Common myeloid progenitor, CD34-positive (primary cell): ENCODE data around the gene FRMD4B.

Experiments used
- CTCF ChIA-PET: fragments of 350-600 bp; sonication (Branson Sonifier 250); formaldehyde crosslinking; loops from one replicate; lab custom pipeline; 2021; ENCODE audit warnings: antibody characterized with exemption; lab: Charles Lee
- POLR2A ChIA-PET: fragments of 350-600 bp; sonication (Branson Sonifier 250); formaldehyde crosslinking; loops from one replicate; lab custom pipeline; 2021; ENCODE audit warnings: antibody characterized with exemption; lab: Charles Lee
- DNase-seq, 3 donors: peaks; one replicate each; pipeline versions ENCODE4 v3.0.0 to v3.0.0-alpha.2; 2013
- H3K27ac ChIP-seq, 2 experiments: 1 replicate in 1 of 2; 2 replicates in 1 of 2; pipeline ENCODE4 v1.7.0; 2013; ENCODE audit warnings: inconsistent platforms in 2 of 2, low read length in 2 of 2, mild to moderate bottlenecking in 2 of 2, low read depth in 1 of 2, moderate library complexity in 1 of 2; ENCODE audit not compliant: severe bottlenecking in 2 of 2, insufficient read depth in 1 of 2, poor library complexity in 1 of 2
- H3K27me3 ChIP-seq, 5 experiments: replicated peaks in 2 of 5; 1 replicate in 3 of 5; 2 replicates in 2 of 5; pipeline versions ENCODE4 v1.6.1 to v1.7.0; 2013; ENCODE audit warnings: low read length in 4 of 5, mild to moderate bottlenecking in 2 of 5, moderate library complexity in 2 of 5, inconsistent platforms in 1 of 5; ENCODE audit not compliant: insufficient read depth in 5 of 5, control insufficient read depth in 4 of 5
- H3K36me3 ChIP-seq, 4 experiments: 1 replicate in 2 of 4; 2 replicates in 2 of 4; pipeline versions ENCODE4 v1.6.1 to v1.7.0; 2013; ENCODE audit warnings: low read length in 3 of 4, control low read depth in 1 of 4, mild to moderate bottlenecking in 1 of 4; ENCODE audit not compliant: control insufficient read depth in 4 of 4, insufficient read depth in 4 of 4
- H3K4me1 ChIP-seq, 4 experiments: 1 replicate in 3 of 4; 2 replicates in 1 of 4; pipeline versions ENCODE4 v1.6.1 to v1.7.1; 2013; ENCODE audit warnings: low read length in 3 of 4, mild to moderate bottlenecking in 3 of 4, control low read depth in 1 of 4, inconsistent platforms in 1 of 4, moderate library complexity in 1 of 4; ENCODE audit not compliant: control insufficient read depth in 4 of 4, insufficient read depth in 4 of 4; ENCODE audit errors: control extremely low read depth in 1 of 4
- H3K4me3 ChIP-seq, 7 experiments: 1 replicate in 4 of 7; 2 replicates in 3 of 7; pipeline versions ENCODE4 v1.5.1 to v1.7.0; 2013; ENCODE audit warnings: mild to moderate bottlenecking in 7 of 7, low read length in 6 of 7, moderate library complexity in 6 of 7, inconsistent platforms in 2 of 7, low read depth in 2 of 7, control low read depth in 1 of 7; ENCODE audit not compliant: insufficient read depth in 4 of 7, control insufficient read depth in 1 of 7; ENCODE audit errors: extremely low read depth in 1 of 7
- H3K9me3 ChIP-seq, 5 experiments: 1 replicate in 4 of 5; 2 replicates in 1 of 5; pipeline versions ENCODE4 v1.6.1 to v1.7.1; 2013; ENCODE audit warnings: low read length in 4 of 5, mild to moderate bottlenecking in 2 of 5, inconsistent platforms in 1 of 5, low read depth in 1 of 5, moderate library complexity in 1 of 5; ENCODE audit not compliant: control insufficient read depth in 4 of 5, insufficient read depth in 2 of 5; ENCODE audit errors: control extremely low read depth in 1 of 5
- WGBS: methylation state at CpG from one replicate; pipeline ENCODE4 v1.1.5; 2013; ENCODE audit not compliant: insufficient coverage; 5-methylcytosine and 5-hydroxymethylcytosine counted together

The FRMD4B gene

DNA sequence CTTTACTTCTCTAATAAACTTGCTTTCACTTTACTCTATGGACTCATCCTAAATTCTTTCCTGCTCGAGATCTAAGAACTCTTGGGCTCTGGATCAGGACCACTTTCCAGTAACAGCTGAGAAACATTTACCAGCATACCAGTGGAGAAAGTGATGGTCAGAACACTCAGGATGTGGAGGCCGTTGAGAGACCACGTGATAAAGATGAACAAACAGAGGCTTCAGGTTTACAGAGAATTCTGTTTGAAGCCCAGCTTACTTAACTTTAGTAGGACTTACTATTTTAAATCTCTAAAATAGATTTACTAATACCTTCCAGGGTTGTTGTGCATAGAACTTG lies 57.0 kb downstream of the FRMD4B start:
- Histone ChIP-seq H3K27me3 (no peaks in the 10 kb centered on the region), H3K27ac (peak overlapping the region; percentile 55 to 82), H3K4me1 (peaks cover 42 to 86% (median 62%) of the 10 kb centered on the region in 4 experiments), H3K9me3 (no peaks in the 10 kb centered on the region), H3K4me3 (peak overlapping the region in 3 of 7 experiments; percentile 22 to 64 (median 48)), H3K36me3 (peaks cover 0 to 8% (median 1%) of the 10 kb centered on the region in 4 experiments)
- ChIA-PET CTCF (interaction anchor here (0.7 to 15.0 kb wide), 8 partner anchors 16 to 93 kb away, joined by 3 to 125 read pairs (median 4); partner anchors contain the start of gene FRMD4B), POLR2A (no interaction called here)
- peak in 1 of 3 donors; percentile 35 for DNase-seq
- WGBS, result no CpG with 5 or more reads among the region's 3 CpGs

DNA sequence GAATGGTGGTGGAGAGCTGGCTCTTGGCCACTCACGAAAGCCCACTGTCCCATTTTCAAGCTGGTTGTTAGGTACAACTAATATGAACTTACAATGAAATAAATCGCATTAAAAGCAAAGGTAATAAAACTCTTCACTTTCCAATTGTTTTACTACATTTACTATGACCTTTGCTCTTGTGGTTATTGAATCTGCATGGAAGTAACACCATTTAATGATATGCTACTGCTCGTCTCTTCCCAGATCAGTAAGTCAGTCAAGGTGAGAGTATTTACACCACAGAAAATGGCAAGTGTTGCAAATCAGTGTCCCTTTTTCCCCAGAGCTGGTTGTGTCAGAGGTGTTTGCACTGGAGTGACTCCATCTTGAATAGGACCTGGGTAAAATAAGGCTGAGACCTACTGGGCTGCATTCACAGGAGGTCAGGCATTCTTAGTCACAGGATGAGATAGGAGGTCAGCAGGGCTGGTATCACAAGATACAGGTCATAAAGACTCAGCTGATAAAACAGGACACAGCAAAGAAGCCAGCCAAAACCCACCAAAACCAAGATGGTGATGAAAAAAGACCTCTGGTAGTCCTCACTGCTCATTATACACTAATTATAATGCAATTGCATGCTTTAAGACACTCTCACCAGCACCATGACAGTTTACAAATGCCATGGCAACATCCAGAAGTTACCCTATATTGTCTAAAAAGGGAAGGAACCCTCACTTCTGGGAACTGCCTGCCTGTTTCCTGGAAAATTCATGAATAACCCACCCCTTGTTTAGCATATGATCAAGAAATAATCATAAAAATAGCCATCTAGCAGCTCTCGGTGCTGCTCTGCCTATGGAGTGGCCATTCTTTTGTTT lies 57.6 kb downstream of the FRMD4B start:
- H3K9me3 ChIP-seq, result no peaks in the 10 kb centered on the region
- no peaks in the 10 kb centered on the region for H3K27me3 ChIP-seq
- peak overlapping the region in 3 of 7 experiments; percentile 22 to 70 (median 48) for H3K4me3 ChIP-seq
- WGBS, result 69% methylated on average over 1 of the region's 4 CpGs
- ChIA-PET CTCF (interaction anchor here (0.6 to 15.0 kb wide), 9 partner anchors 12 to 94 kb away, joined by 3 to 125 read pairs (median 3); partner anchors contain the start of gene FRMD4B), POLR2A (interaction anchor here (0.9 to 1.0 kb wide), 3 partner anchors 42 to 58 kb away, joined by 3 to 4 read pairs (median 3); partner anchors contain the start of gene FRMD4B)
- peak overlapping the region; percentile 71 to 82 for H3K27ac ChIP-seq
- DNase-seq, result no peak
- peaks cover 39 to 84% (median 64%) of the 10 kb centered on the region in 4 experiments for H3K4me1 ChIP-seq
- peaks cover 0 to 8% (median 1%) of the 10 kb centered on the region in 4 experiments for H3K36me3 ChIP-seq

GRCh38 chr3:69326855-69327300 lies 59.0 kb downstream of the FRMD4B start:
- H3K9me3 ChIP-seq, result no peaks in the 10 kb centered on the region
- CTCF ChIA-PET, result interaction anchor here (1.2 to 15.0 kb wide), 9 partner anchors 14 to 98 kb away, joined by 3 to 143 read pairs (median 5); partner anchors contain the start of gene FRMD4B
- DNase-seq, result peak; percentile 70 to 88 (median 86)
- H3K36me3 ChIP-seq, result peaks cover 0 to 5% (median 2%) of the 10 kb centered on the region in 4 experiments
- POLR2A ChIA-PET, result no interaction called here
- H3K27me3 ChIP-seq, result no peaks in the 10 kb centered on the region
- peak overlapping the region; percentile 71 to 82 for H3K27ac ChIP-seq
- peak overlapping the region in 6 of 7 experiments; percentile 37 to 70 (median 56) for H3K4me3 ChIP-seq
- 4% methylated on average over 3 of the region's 4 CpGs for WGBS
- H3K4me1 ChIP-seq, result peaks cover 38 to 79% (median 64%) of the 10 kb centered on the region in 4 experiments

GRCh38 chr3:69325151-69325550 lies 60.7 kb downstream of the FRMD4B start:
- CTCF ChIA-PET, result interaction anchor here (1.3 to 15.0 kb wide), 9 partner anchors 18 to 126 kb away, joined by 3 to 143 read pairs (median 7); partner anchors contain the start of gene FRMD4B

GRCh38 chr3:69324362-69325025 lies 61.4 kb downstream of the FRMD4B start:
- 22% methylated on average over 3 of the region's 7 CpGs for WGBS
- CTCF ChIA-PET, result interaction anchor here (0.9 to 15.0 kb wide), 22 partner anchors 8 to 267 kb away, joined by 3 to 143 read pairs (median 4); partner anchors contain the start of gene FRMD4B
- POLR2A ChIA-PET, result no interaction called here
- H3K9me3 ChIP-seq, result no peaks in the 10 kb centered on the region
- H3K27ac ChIP-seq, result peak overlapping the region in 1 of 2 experiments; percentile 18
- H3K4me1 ChIP-seq, result peaks cover 37 to 72% (median 64%) of the 10 kb centered on the region in 4 experiments
- peak; percentile 76 to 86 (median 84) for DNase-seq
- H3K27me3 ChIP-seq, result no peaks in the 10 kb centered on the region
- peak overlapping the region in 5 of 7 experiments; percentile 27 to 55 (median 32) for H3K4me3 ChIP-seq
- H3K36me3 ChIP-seq, result peaks cover 0 to 5% (median 2%) of the 10 kb centered on the region in 4 experiments

More at GRCh38 chr3:69325151-69325550, 60.7 kb downstream of the FRMD4B start:
- POLR2A ChIA-PET, result no interaction called here
- peaks cover 0 to 5% (median 2%) of the 10 kb centered on the region in 4 experiments for H3K36me3 ChIP-seq
- peaks cover 37 to 76% (median 64%) of the 10 kb centered on the region in 4 experiments for H3K4me1 ChIP-seq
- whole genome bisulfite sequencing, result 76% methylated on average over 2 of the region's 2 CpGs
- H3K9me3 ChIP-seq, result no peaks in the 10 kb centered on the region
- peak overlapping the region in 1 of 2 experiments; percentile 18 for H3K27ac ChIP-seq
- H3K4me3 ChIP-seq, result peak overlapping the region in 2 of 7 experiments; percentile 37 to 55
- H3K27me3 ChIP-seq, result no peaks in the 10 kb centered on the region
- no peak for DNase-seq

- no peak for DNase-seq
- H3K4me1 ChIP-seq, result peaks cover 36 to 73% (median 61%) of the 10 kb centered on the region in 4 experiments
- peaks cover 0 to 5% (median 2%) of the 10 kb centered on the region in 4 experiments for H3K36me3 ChIP-seq
- 93% methylated on average over 1 of the region's 1 CpG for WGBS
- no peak overlapping the region for H3K4me3 ChIP-seq
- CTCF ChIA-PET, result interaction anchor here (0.7 to 15.0 kb wide), 24 partner anchors 8 to 272 kb away, joined by 3 to 143 read pairs (median 4); partner anchors contain the start of genes FRMD4B and TMF1
- H3K27me3 ChIP-seq, result no peaks in the 10 kb centered on the region
- no peak overlapping the region for H3K27ac ChIP-seq
- no peaks in the 10 kb centered on the region for H3K9me3 ChIP-seq
- POLR2A ChIA-PET, result interaction anchor here (0.6 kb wide), 1 partner anchor 164 kb away, joined by 3 read pairs; no protein-coding TSS in a partner anchor
Measured at GRCh38 chr3:69323941-69324340, 61.9 kb downstream of the FRMD4B start.
